HG03432 (cell line): ENCODE measurements around the gene ZNF749.
A peak's percentile ranks its signal among the peaks of the same experiment; 100 is the strongest.
"Not testable (repeated sequence)": the region's sequence is repeated elsewhere in the genome, so short reads cannot be mapped to it uniquely, and the experiment has no call there.

ENCODE experiments used
- ATAC-seq: cut with Tn5 transposase; IDR thresholded peaks from one replicate; pipeline ENCODE4 v1.9.1; 2021; ENCODE audit warnings: mild to moderate bottlenecking, moderate library complexity; ENCODE audit not compliant: unreplicated experiment

The ZNF749 gene

GRCh38 chr19:57465680-57466381, 30.7 kb downstream of the ZNF749 start:
- no peak for ATAC-seq

GRCh38 chr19:57466489-57466888, 31.4 kb downstream of the ZNF749 start:
- ATAC-seq = no peak

GRCh38 chr19:57473646-57474045, 38.5 kb downstream of the ZNF749 start:
- ATAC-seq = no peak

- peak; percentile 90 for ATAC-seq
These were observed 42.3 kb downstream of the ZNF749 start, which contains the start of gene ZNF772 for GRCh38 chr19:57477191-57478008. TSS of gene ZNF772 (minus strand) at chr19:57477566. CDS start at chr19:57477309, 257 bp downstream.

GRCh38 chr19:57487477-57488298, 52.6 kb downstream of the ZNF749 start, which contains the start of gene ZNF419:
TSS of gene ZNF419 (plus strand) at chr19:57487750. CDS start at chr19:57487951, 201 bp downstream.
- peak; percentile 96 for ATAC-seq

GRCh38 chr19:57488299-57488644, 53.1 kb downstream of the ZNF749 start:
- ATAC-seq = not testable (repeated sequence)
